Ovary (tissue), 9 donors: ENCODE results near the gene GPC6. TPM values are rescaled to one million over a fixed set of nuclear protein-coding genes. Genes with fewer than 3 reads are reported as not detected.

ENCODE experiments used
- DNase-seq, 5 donors: peaks; one replicate each; pipeline ENCODE4 v3.0.0-alpha.2; 2019 to 2020
- H3K27ac ChIP-seq, 2 donors: fragments of 200-600 bp; one replicate each; pipeline versions ENCODE4 v1.5.1 to v1.8.0; 2019 to 2022
- H3K27me3 ChIP-seq: fragments of 200-600 bp; one replicate; pipeline ENCODE4 v1.8.0; 2022
- H3K36me3 ChIP-seq: fragments of 200-600 bp; sonication (generic); one replicate; pipeline ENCODE4 v1.5.1; 2019
- H3K4me1 ChIP-seq: one replicate; pipeline ENCODE4 v1.8.1; 2013; ENCODE audit warnings: mild to moderate bottlenecking, moderate library complexity; ENCODE audit not compliant: insufficient read depth
- H3K4me3 ChIP-seq: fragments of 200-600 bp; sonication (generic); one replicate; pipeline ENCODE4 v1.5.1; 2017
- H3K9me3 ChIP-seq, 2 donors: fragments of 200-600 bp in 1 of 2; sonication (generic) in 1 of 2; one replicate each; pipeline versions ENCODE4 v1.5.1 to v1.8.1; 2013 to 2019; ENCODE audit warnings: mild to moderate bottlenecking in 1 of 2, moderate library complexity in 1 of 2
- EP300 ChIP-seq: sonication (generic); formaldehyde crosslinking; IDR thresholded peaks from one replicate; pipeline ENCODE4 v1.6.1; 2017; ENCODE audit warnings: antibody characterized with exemption
- POLR2A ChIP-seq: fragments of 450-650 bp; IDR thresholded peaks from one replicate; pipeline ENCODE4 v1.6.1; 2017; ENCODE audit warnings: antibody characterized with exemption, mild to moderate bottlenecking, moderate library complexity
- WGBS, 3 donors: extraction: QIAGEN DNeasy Blood & Tissue Kit in 1 of 3; methylation state at CpG; one replicate each; pipeline versions ENCODE4 v1.1.5 to v1.1.7; 2013 to 2017; 5-methylcytosine and 5-hydroxymethylcytosine counted together
- intact Hi-C, 4 donors: fragments of 100-400 bp; cut with DNase I; formaldehyde crosslinking; loops; one replicate each; pipeline versions ENCODE4 v1.11.0 to v1.15.1; 2022 to 2023
- polyA plus RNA-seq, 2 donors: library from polyadenylated mRNA; stranded (reverse); fragments of 200-250 nt in 1 of 2; fragments of 350-450 nt in 1 of 2; fragmentation: Illumina TruSeq in 1 of 2; extraction: RNeasy Lipid Tissue Mini Kit (QIAGEN cat#74804) in 1 of 2; gene quantifications; one replicate each; pipeline ENCODE4 v1.2.3, GENCODE V29; 2013 to 2014
- total RNA-seq, 7 donors: library from RNA; depleted of rRNA in 2 of 7; stranded (reverse); fragments of >200 nt in 2 of 7; fragmentation: NEBNext Ultra II Directional in 3 of 7; extraction: Animal tissue kit (Norgen Biotek cat#: 25700) in 3 of 7; gene quantifications; one replicate each; pipeline versions ENCODE4 v1.1.0 to v1.2.4, GENCODE V29; 2016 to 2023
- TF ChIP-seq, protein P1 (sequence below), 3 donors: fragments of 450-650 bp in 2 of 3; fragments of 200-600 bp in 1 of 3; IDR thresholded peaks; one replicate each; pipeline versions ENCODE4 v1.5.1 to v1.8.0; 2016 to 2022; ENCODE audit warnings: antibody characterized with exemption in 3 of 3, mild to moderate bottlenecking in 1 of 3
- donor health status: DM: no; HTN: no; CAD: no; lungs with moderate emphysema.
- donor health status: DM: no; HTN: no; CAD: no.
- donor health status: Bipolar disorder and iron deficiency.
- donor health status: DM: yes; HTN: yes; CAD: no.
- donor health status: DM: no; HTN: no; CAD: no.
- donor health status: DM: yes; HTN: yes; CAD: no.

GPC6 gene
- total and polyA plus RNA-seq, 9 donors, result 4.3 to 22.3 (median 17.9) TPM

GRCh38 chr13:94352057-94352456 is 1125.5 kb downstream of the GPC6 start:
- WGBS, 3 donors, result 84 to 94% (median 89%) methylated on average over 3 of the region's 3 CpGs
- DNase-seq, result no peak
- Histone ChIP-seq H3K9me3 (no peaks in the 10 kb centered on the region), H3K36me3 (no peaks in the 10 kb centered on the region), H3K4me3 (no peak overlapping the region), H3K4me1 (no peaks in the 10 kb centered on the region), H3K27ac (no peak overlapping the region), H3K27me3 (no peaks in the 10 kb centered on the region)
- no peak for TF ChIP-seq EP300
- no peak for TF ChIP-seq POLR2A
- TF ChIP-seq, protein P1, sequence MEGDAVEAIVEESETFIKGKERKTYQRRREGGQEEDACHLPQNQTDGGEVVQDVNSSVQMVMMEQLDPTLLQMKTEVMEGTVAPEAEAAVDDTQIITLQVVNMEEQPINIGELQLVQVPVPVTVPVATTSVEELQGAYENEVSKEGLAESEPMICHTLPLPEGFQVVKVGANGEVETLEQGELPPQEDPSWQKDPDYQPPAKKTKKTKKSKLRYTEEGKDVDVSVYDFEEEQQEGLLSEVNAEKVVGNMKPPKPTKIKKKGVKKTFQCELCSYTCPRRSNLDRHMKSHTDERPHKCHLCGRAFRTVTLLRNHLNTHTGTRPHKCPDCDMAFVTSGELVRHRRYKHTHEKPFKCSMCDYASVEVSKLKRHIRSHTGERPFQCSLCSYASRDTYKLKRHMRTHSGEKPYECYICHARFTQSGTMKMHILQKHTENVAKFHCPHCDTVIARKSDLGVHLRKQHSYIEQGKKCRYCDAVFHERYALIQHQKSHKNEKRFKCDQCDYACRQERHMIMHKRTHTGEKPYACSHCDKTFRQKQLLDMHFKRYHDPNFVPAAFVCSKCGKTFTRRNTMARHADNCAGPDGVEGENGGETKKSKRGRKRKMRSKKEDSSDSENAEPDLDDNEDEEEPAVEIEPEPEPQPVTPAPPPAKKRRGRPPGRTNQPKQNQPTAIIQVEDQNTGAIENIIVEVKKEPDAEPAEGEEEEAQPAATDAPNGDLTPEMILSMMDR (IDR thresholded peaks at IDR 0.05), result no peak
- intact Hi-C loops, result no loop called here

DNA sequence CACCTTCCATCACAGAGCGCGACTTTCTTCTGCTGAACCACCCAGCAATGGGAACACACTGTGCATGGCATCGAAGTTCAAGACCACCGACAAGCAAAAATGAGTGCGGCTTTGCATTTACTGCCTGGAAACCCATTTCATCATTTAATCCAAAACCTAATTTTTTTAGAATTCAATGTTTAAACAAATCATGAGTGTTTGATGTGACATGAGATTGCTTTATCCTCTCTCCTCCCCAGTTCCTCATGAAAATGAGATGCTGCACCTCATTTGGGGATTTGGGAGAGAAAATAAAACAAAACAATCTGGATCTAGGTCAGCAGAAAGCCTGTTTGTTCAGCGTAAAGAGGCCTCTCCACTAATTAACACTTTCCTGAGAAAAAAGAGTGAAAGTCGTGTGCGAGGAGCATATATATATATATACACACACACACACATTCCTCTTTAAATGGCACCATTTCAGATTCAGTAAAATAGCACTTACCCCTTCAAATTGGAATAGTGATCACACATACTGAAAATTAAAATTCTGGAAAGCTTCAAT is 1126.6 kb downstream of the GPC6 start:
- 94 to 98% (median 95%) methylated on average over 8 of the region's 8 CpGs for WGBS, 3 donors
- Histone ChIP-seq H3K9me3 (no peaks in the 10 kb centered on the region), H3K4me1 (no peaks in the 10 kb centered on the region), H3K36me3 (no peaks in the 10 kb centered on the region), H3K27ac (no peak overlapping the region), H3K27me3 (no peaks in the 10 kb centered on the region), H3K4me3 (no peak overlapping the region)
- no peak for DNase-seq
- no peak for TF ChIP-seq POLR2A
- no peak for TF ChIP-seq EP300
- TF ChIP-seq, protein P1 (IDR thresholded peaks at IDR 0.05), result no peak
- intact Hi-C loops, result no loop called here

GRCh38 chr13:94359875-94360274 is 1133.3 kb downstream of the GPC6 start:
- H3K36me3 ChIP-seq, result no peaks in the 10 kb centered on the region
- H3K9me3 ChIP-seq, result no peaks in the 10 kb centered on the region
- no peak overlapping the region for H3K4me3 ChIP-seq
- H3K27ac ChIP-seq, result no peak overlapping the region
- H3K4me1 ChIP-seq, result no peaks in the 10 kb centered on the region
- TF ChIP-seq POLR2A (no peak), EP300 (no peak)
- TF ChIP-seq, protein P1 (IDR thresholded peaks at IDR 0.05), result no peak
- no peaks in the 10 kb centered on the region for H3K27me3 ChIP-seq
- intact Hi-C loops, result loop anchor here in 1 of 4 donors (10.0 kb wide), 1 partner anchor 1135 kb away; the partner anchor contains the start of gene GPC6
- no peak for DNase-seq

DNA sequence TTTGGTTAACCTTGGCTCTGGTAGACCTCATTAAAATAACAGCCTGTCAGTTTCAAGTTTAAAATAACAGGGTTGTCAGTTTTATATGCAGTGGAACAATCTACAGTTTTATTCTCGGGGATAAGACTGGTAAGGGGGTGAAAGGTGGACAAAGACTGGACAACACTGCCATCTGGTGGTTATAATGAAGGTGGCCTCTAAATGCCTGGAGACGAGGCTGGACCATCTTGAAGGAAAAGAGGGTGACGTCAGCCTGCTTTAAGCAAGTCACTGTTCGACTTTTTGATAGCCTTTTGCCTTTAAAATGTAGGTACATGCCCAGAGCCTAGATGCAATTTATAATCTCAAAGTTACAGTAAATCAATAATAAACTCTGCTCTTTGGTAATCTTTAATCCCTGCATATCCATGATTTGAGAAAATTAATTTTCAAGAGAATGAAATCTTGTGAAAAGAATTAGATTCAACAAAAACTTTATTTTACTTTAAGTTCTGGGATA is 1135.9 kb downstream of the GPC6 start:
- H3K9me3 ChIP-seq, result no peaks in the 10 kb centered on the region
- intact Hi-C loops, result loop anchor here in 1 of 4 donors (10.0 kb wide), 1 partner anchor 1138 kb away; the partner anchor contains the start of gene GPC6
- peak in 4 of 5 donors; percentile 50 to 78 (median 58) for DNase-seq
- no peaks in the 10 kb centered on the region for H3K27me3 ChIP-seq
- no peak overlapping the region for H3K4me3 ChIP-seq
- H3K36me3 ChIP-seq, result no peaks in the 10 kb centered on the region
- TF ChIP-seq, protein P1 (IDR thresholded peaks at IDR 0.05), result peak; percentile 65 to 79 (median 78)
- no peak for TF ChIP-seq EP300
- WGBS, 3 donors, result 0 to 1% (median 0%) methylated on average over 4 of the region's 4 CpGs
- no peaks in the 10 kb centered on the region for H3K4me1 ChIP-seq
- no peak overlapping the region for H3K27ac ChIP-seq
